Activated CD8-positive, alpha-beta T cell treated with anti-CD3 and anti-CD28 coated beads, Interleukin-2, amount 10 ng/mL, durations not matched to agents 7 days and 5 days (primary cell): ENCODE results near the gene SEC24C. TPM values are rescaled to one million over a fixed set of nuclear protein-coding genes. Genes with fewer than 3 reads are reported as not detected.

ENCODE experiments used
- ATAC-seq: fragments of 150-1000 bp; cut with Tn5 transposase; one replicate; pipeline ENCODE4 v1.10.0; 2021; ENCODE audit warnings: moderate library complexity
- CTCF ChIA-PET: fragments of 350-600 bp; sonication (Branson Sonifier 250); formaldehyde crosslinking; loops from one replicate; lab custom pipeline; 2021; ENCODE audit warnings: antibody characterized with exemption; lab: Charles Lee
- POLR2A ChIA-PET: fragments of 350-600 bp; sonication (Branson Sonifier 250); formaldehyde crosslinking; loops from one replicate; lab custom pipeline; 2021; ENCODE audit warnings: antibody characterized with exemption; lab: Charles Lee
- DNase-seq: peaks from one replicate; pipeline ENCODE4 v3.0.0-alpha.2; 2020
- H3K27ac Mint-ChIP-seq: one replicate; pipeline ENCODE4 v1.8.0; 2021; ENCODE audit warnings: mild to moderate bottlenecking, mixed read lengths
- H3K27me3 Mint-ChIP-seq: one replicate; pipeline ENCODE4 v1.8.0; 2021; ENCODE audit warnings: low read depth, mixed read lengths
- H3K36me3 Mint-ChIP-seq: one replicate; pipeline ENCODE4 v1.8.0; 2021; ENCODE audit warnings: low read depth, mixed read lengths
- H3K4me1 Mint-ChIP-seq: one replicate; pipeline ENCODE4 v1.8.0; 2021; ENCODE audit warnings: low read depth, mixed read lengths
- H3K4me3 Mint-ChIP-seq: one replicate; pipeline ENCODE4 v1.8.0; 2021; ENCODE audit warnings: mild to moderate bottlenecking, mixed read lengths
- H3K9me3 Mint-ChIP-seq: one replicate; pipeline ENCODE4 v1.8.0; 2022; ENCODE audit warnings: mixed read lengths; ENCODE audit not compliant: insufficient read depth
- total RNA-seq, 2 experiments: library from RNA; stranded (reverse); gene quantifications; one replicate each; pipeline ENCODE4 v1.2.3, GENCODE V29; 2021

SEC24C gene
- total RNA-seq, 2 experiments from 2014 or later: 88.9 to 94.6 TPM

DNA sequence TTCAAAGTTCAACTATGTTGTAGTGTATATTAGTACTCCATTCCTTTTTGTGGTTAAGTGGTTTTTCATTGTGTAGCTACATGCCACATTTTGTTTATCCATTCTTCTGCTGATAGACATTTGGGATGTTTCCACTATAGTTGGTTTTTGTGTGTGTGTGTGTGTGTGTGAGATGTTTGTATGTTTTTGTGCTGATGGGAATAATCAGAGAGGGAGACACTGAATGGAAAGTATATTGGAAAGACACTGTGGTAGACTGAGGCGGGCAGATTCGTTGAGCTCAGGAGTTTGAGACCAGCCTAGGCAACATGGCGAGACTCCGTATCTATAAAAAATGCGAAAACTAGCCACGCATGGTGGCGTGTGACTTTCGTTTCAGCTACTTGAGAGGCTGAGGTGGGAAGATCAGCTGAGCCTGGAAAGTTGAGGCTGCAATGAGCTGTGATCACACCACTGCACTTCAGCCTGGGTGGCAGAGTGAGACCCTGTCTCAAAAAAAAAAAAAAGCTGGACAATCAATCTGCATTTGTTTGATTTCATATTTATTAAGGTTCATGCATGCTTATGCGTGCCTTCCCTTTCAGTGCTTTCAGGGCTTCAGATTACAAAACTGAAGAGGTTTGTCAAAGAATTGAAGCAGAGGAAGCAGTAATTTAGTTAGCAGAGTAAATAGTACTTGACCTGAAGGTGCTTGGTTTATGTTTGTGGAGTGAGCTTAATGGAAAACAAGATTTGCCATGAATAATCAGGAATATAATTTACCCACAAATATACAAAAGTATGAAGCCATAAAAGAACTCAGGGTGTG, 14.7 kb downstream of the SEC24C start:
- Mint-ChIP-seq H3K4me1 (peaks cover 46% of the 10 kb centered on the region), H3K4me3 (peak overlapping the region; percentile 48), H3K27me3 (no peaks in the 10 kb centered on the region), H3K36me3 (peaks cover 63% of the 10 kb centered on the region), H3K27ac (peak overlapping the region; percentile 91), H3K9me3 (no peaks in the 10 kb centered on the region)
- DNase-seq (no peak), ATAC-seq (peak; percentile 10)
- ChIA-PET CTCF (interaction anchor here (1.3 to 3.4 kb wide), 5 partner anchors 10 to 15 kb away, joined by 4 to 27 read pairs (median 6); partner anchors contain the start of gene SEC24C), POLR2A (interaction anchor here (0.6 to 3.8 kb wide), 8 partner anchors 13 to 1244 kb away, joined by 3 to 23 read pairs (median 4); partner anchors contain the start of genes CHCHD1 and SEC24C)

DNA sequence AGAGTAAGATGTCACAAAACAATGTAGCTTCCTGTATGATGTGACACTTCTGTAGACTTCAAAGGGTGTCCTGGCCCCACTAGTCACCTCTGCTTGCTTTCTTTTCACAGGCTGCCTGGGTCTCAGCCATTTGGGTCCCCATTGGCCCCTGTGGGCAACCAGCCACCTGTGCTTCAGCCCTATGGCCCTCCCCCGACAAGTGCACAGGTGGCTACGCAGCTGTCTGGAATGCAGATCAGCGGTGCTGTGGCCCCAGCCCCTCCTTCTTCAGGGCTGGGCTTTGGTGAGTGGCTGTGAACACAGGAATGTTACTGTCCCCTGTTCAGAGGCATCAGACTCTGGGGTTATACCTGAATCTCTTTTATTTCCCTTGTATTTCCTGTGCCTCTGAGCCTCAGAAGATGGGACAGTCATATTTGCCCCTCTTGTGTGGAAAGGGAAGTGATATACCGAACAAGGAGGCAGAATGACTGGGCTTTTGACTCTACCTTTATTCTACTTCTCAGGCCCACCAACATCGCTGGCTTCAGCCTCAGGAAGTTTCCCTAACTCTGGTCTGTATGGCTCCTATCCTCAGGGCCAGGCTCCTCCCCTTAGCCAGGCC, 15.4 kb downstream of the SEC24C start:
- peaks cover 64% of the 10 kb centered on the region for H3K36me3 Mint-ChIP-seq
- peak; percentile 87 for ATAC-seq
- CTCF ChIA-PET: interaction anchor here (1.3 to 3.4 kb wide), 5 partner anchors 9 to 16 kb away, joined by 4 to 27 read pairs (median 6); partner anchors contain the start of gene SEC24C

DNA sequence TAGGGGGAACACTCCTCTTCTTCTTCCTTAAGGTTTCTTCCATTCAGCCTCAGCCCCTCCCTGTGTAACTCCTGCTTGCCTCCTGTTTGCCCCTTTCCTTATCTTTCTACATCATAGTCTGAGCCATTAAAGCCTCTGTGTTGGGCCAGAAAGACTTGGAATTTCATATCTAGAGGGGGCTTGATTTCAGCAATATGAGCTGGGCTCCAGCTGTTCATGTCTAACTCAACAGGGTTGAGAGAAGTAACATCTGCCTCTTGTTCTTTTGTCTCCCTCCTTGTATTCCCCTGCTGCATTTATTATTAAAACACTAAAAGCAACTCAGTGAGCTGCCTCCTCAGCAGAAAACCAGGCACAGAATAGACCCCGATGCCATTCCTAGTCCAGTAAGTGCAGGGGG, 17.6 kb downstream of the SEC24C start:
- CTCF ChIA-PET: interaction anchor here (1.5 to 2.0 kb wide), 2 partner anchors 11 to 19 kb away, joined by 3 to 12 read pairs; a partner anchor contains a TSS
- Mint-ChIP-seq H3K36me3 (peaks cover 75% of the 10 kb centered on the region), H3K27me3 (no peaks in the 10 kb centered on the region), H3K4me1 (peaks cover 48% of the 10 kb centered on the region), H3K4me3 (no peak overlapping the region), H3K27ac (no peak overlapping the region), H3K9me3 (no peaks in the 10 kb centered on the region)
- ATAC-seq (no peak), DNase-seq (no peak)
- POLR2A ChIA-PET: interaction anchor here (2.3 kb wide), 1 partner anchor 10 kb away, joined by 14 read pairs; a partner anchor contains a TSS

More for the DNA sequence above, 15.4 kb downstream of the SEC24C start:
- Mint-ChIP-seq H3K27me3 (no peaks in the 10 kb centered on the region), H3K4me1 (peaks cover 46% of the 10 kb centered on the region), H3K4me3 (peak overlapping the region; percentile 35), H3K9me3 (no peaks in the 10 kb centered on the region), H3K27ac (peak overlapping the region; percentile 91)
- POLR2A ChIA-PET: interaction anchor here (0.9 to 3.8 kb wide), 6 partner anchors 12 to 51 kb away, joined by 3 to 23 read pairs (median 7); partner anchors contain the start of genes CHCHD1 and SEC24C
- DNase-seq: peak; percentile 68

DNA sequence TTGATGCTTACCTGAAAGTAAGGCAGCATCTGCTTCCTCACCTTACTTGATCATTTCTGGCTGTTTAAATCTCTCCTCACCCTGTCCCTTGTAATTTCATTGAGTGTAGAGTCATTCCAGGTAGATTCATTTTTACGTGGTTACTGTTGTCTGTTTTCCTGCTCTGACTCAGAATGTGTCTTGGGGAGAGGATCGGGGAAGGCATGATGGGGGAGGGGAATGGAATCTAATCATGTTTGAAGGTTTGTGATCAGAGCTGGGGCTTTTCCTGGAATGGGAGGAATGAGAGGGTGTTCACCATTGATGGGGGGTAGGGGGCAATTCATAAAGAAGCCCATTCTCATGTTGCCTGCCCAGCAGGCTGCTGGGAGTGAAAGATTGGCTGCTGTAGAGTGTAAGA, 18.7 kb downstream of the SEC24C start:
- DNase-seq (no peak), ATAC-seq (no peak)
- peak overlapping the region; percentile 72 for H3K27ac Mint-ChIP-seq
- POLR2A ChIA-PET: interaction anchor here (2.3 kb wide), 1 partner anchor 9 kb away, joined by 14 read pairs; a partner anchor contains a TSS
- CTCF ChIA-PET: interaction anchor here (1.5 to 2.0 kb wide), 2 partner anchors 10 to 18 kb away, joined by 3 to 12 read pairs; a partner anchor contains a TSS
- no peaks in the 10 kb centered on the region for H3K9me3 Mint-ChIP-seq
- no peaks in the 10 kb centered on the region for H3K27me3 Mint-ChIP-seq
- peaks cover 49% of the 10 kb centered on the region for H3K4me1 Mint-ChIP-seq
- H3K4me3 Mint-ChIP-seq: no peak overlapping the region
- H3K36me3 Mint-ChIP-seq: peaks cover 77% of the 10 kb centered on the region

DNA sequence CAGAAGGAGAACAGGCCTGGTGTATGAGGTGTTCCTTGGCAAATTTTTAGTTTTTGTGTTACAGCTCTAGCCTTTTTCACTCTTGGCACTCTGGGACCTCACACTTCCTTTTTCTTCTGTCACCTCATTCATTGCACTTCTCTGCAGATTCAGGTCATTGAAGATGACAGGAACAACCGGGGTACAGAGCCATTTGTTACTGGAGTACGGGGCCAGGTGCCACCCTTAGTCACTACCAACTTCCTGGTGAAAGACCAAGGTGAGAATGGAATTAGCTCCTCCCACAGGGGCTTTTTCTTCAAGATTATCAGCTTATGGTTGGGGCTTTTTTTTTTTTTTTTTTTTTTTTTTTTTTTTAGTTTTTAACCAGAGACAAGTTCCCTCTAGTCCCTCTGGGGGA, 19.2 kb downstream of the SEC24C start:
- H3K4me3 Mint-ChIP-seq: no peak overlapping the region
- H3K9me3 Mint-ChIP-seq: no peaks in the 10 kb centered on the region
- no peak for ATAC-seq
- H3K27ac Mint-ChIP-seq: no peak overlapping the region
- no peak for DNase-seq
- H3K36me3 Mint-ChIP-seq: peaks cover 79% of the 10 kb centered on the region
- CTCF ChIA-PET: interaction anchor here (1.5 to 2.0 kb wide), 2 partner anchors 9 to 18 kb away, joined by 3 to 12 read pairs; a partner anchor contains a TSS
- POLR2A ChIA-PET: interaction anchor here (1.0 to 2.3 kb wide), 2 partner anchors 9 to 20 kb away, joined by 3 to 14 read pairs; partner anchors contain the start of gene SEC24C
- peaks cover 46% of the 10 kb centered on the region for H3K4me1 Mint-ChIP-seq
- H3K27me3 Mint-ChIP-seq: no peaks in the 10 kb centered on the region

DNA sequence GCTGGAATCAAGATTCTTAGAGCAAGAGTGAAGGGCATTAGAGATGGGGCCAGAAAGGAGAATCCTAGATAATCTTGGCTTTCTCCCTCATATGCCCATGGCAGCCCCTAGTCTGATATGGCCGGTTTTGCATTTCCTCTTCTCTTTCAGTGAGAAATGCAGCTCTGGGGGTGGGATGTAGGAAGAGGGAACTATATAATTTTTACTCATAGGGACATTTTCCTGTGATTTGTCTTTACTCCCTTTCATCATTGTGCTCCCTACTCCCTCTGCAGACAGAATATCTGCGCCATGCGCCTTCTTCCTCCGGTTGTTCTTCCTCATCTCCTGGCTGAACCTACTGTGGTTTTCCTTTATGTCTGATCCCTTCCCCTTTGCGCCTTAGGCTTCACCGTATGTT, 20.9 kb downstream of the SEC24C start:
- DNase-seq: no peak
- no peak for ATAC-seq
- CTCF ChIA-PET: interaction anchor here (0.6 to 9.7 kb wide), 4 partner anchors 10 to 129 kb away, joined by 3 to 101 read pairs (median 4); partner anchors contain the start of genes CHCHD1 and ZSWIM8
- no peaks in the 10 kb centered on the region for H3K9me3 Mint-ChIP-seq
- peaks cover 84% of the 10 kb centered on the region for H3K36me3 Mint-ChIP-seq
- no peak overlapping the region for H3K27ac Mint-ChIP-seq
- peaks cover 45% of the 10 kb centered on the region for H3K4me1 Mint-ChIP-seq
- POLR2A ChIA-PET: no interaction called here
- no peak overlapping the region for H3K4me3 Mint-ChIP-seq
- H3K27me3 Mint-ChIP-seq: no peaks in the 10 kb centered on the region

DNA sequence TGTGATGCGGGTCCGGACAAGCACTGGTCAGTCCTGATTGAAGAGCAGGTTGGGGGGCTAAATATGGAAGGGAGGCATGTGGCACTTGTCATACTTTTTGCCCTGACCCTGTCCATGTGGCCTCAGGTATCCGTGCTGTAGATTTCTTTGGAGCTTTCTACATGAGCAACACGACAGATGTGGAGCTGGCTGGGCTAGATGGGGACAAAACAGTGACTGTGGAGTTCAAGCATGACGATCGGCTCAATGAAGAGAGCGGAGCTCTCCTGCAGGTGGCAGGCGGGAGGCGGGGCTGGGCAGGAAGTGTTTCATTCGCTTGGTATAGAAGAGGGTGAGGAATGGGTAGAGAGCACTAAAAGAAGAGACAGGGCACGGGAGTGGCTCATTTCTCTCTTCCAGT, 24.7 kb downstream of the SEC24C start:
- H3K4me3 Mint-ChIP-seq: no peak overlapping the region
- peak; percentile 10 for ATAC-seq
- peak; percentile 74 for DNase-seq
- no peaks in the 10 kb centered on the region for H3K27me3 Mint-ChIP-seq
- ChIA-PET CTCF (interaction anchor here (0.7 to 9.7 kb wide), 6 partner anchors 10 to 172 kb away, joined by 3 to 101 read pairs (median 6); partner anchors contain the start of genes CHCHD1, SEC24C and ZSWIM8), POLR2A (interaction anchor here (0.7 to 3.1 kb wide), 3 partner anchors 12 to 42 kb away, joined by 3 to 16 read pairs (median 3); partner anchors contain the start of gene CHCHD1)
- peak overlapping the region; percentile 76 for H3K27ac Mint-ChIP-seq
- H3K9me3 Mint-ChIP-seq: no peaks in the 10 kb centered on the region
- H3K36me3 Mint-ChIP-seq: peaks cover 80% of the 10 kb centered on the region
- H3K4me1 Mint-ChIP-seq: peaks cover 53% of the 10 kb centered on the region

DNA sequence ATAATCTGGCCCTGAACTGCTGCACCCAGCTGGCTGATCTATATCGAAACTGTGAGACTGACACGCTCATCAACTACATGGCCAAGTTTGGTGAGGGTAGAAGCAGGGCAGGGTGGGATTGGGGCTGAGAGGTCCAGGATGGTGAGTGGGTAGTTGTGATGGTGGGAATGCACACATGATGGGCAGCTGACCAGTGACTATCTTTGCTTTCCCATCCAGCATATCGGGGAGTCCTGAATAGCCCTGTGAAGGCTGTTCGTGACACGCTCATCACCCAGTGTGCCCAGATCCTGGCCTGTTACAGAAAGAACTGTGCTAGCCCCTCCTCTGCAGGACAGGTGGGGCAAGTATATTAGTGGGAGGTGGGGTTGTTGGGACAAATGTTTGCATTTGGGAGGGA, 25.2 kb downstream of the SEC24C start:
- no peaks in the 10 kb centered on the region for H3K27me3 Mint-ChIP-seq
- H3K36me3 Mint-ChIP-seq: peaks cover 82% of the 10 kb centered on the region
- peaks cover 55% of the 10 kb centered on the region for H3K4me1 Mint-ChIP-seq
- H3K4me3 Mint-ChIP-seq: no peak overlapping the region
- CTCF ChIA-PET: interaction anchor here (1.0 to 9.7 kb wide), 6 partner anchors 10 to 171 kb away, joined by 3 to 101 read pairs (median 6); partner anchors contain the start of genes CHCHD1 and ZSWIM8
- POLR2A ChIA-PET: interaction anchor here (1.3 to 3.1 kb wide), 2 partner anchors 12 to 35 kb away, joined by 4 to 16 read pairs; partner anchors contain the start of gene CHCHD1
- H3K9me3 Mint-ChIP-seq: no peaks in the 10 kb centered on the region
- DNase-seq: no peak
- peak overlapping the region; percentile 76 for H3K27ac Mint-ChIP-seq
- no peak for ATAC-seq

DNA sequence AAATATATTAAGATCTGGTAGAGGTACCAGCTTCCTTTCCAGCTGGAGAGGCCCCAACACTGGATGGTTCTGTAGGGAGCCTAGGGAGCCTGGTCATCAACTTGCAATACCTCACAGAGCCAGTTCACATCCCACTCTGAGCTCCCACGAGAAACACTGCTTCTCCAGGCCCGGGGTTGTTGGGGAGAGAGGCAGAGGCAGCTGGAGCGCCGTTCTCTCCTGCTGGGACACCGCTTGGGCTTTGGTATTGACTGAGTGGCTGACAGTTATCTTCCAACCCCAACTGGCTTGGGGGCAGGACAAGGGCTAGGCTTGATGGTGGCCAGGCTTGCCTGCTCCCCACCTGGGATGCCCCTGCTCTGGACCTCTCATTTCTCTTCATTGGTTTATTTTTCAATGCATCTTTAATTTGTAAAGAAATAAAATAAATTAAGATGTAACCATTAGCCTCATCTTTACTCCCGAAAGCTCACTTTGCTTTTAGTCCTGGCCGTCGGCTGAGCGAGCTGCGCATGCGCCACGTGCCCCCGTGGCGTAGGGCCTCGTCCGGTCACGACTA, 27.6 kb downstream of the SEC24C start:
- ChIA-PET CTCF (interaction anchor here (0.8 to 9.7 kb wide), 16 partner anchors 9 to 168 kb away, joined by 3 to 101 read pairs (median 4); partner anchors contain the start of genes CHCHD1, SEC24C and ZSWIM8), POLR2A (interaction anchor here (0.6 to 4.0 kb wide), 14 partner anchors 9 to 311 kb away, joined by 3 to 49 read pairs (median 10); partner anchors contain the start of genes CHCHD1 and ZSWIM8)
- Mint-ChIP-seq H3K9me3 (no peaks in the 10 kb centered on the region), H3K4me3 (peak overlapping the region; percentile 94), H3K4me1 (peaks cover 61% of the 10 kb centered on the region), H3K36me3 (peaks cover 75% of the 10 kb centered on the region), H3K27me3 (no peaks in the 10 kb centered on the region), H3K27ac (peak overlapping the region; percentile 95)
- peak; percentile 84 for DNase-seq
- peak; percentile 62 for ATAC-seq

DNA sequence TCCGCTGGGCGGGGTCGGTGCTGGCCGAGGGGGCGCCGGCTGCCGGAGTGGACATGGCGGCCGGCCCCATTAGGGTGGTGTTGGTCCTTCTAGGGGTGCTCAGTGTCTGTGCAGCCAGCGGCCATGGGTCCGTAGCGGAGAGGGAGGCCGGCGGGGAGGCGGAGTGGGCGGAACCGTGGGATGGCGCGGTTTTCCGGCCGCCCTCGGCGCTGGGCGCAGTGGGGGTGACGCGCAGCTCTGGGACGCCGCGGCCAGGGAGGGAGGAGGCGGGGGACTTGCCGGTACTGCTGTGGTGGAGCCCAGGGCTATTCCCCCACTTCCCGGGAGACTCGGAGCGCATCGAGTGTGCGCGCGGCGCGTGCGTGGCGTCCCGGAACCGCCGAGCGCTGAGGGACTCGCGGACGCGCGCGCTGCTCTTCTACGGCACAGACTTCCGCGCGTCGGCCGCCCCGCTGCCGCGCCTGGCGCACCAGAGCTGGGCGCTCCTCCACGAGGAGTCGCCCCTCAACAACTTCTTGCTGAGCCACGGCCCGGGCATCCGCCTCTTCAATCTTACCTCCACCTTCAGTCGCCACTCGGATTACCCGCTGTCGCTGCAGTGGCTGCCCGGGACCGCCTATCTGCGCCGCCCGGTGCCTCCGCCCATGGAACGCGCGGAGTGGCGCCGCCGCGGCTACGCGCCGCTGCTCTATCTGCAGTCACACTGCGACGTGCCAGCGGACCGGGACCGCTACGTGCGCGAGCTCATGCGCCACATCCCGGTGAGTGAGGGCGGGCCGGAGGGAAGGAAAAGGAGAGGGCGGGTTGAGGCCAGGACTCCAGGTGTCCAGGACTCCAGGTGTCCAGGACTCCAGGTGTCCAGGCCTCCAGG, 28.3 kb downstream of the SEC24C start:
- CTCF ChIA-PET: interaction anchor here (0.9 to 9.7 kb wide), 13 partner anchors 10 to 107 kb away, joined by 3 to 101 read pairs (median 4); partner anchors contain the start of genes CHCHD1, SEC24C and ZSWIM8
- Mint-ChIP-seq H3K9me3 (no peaks in the 10 kb centered on the region), H3K4me3 (peak overlapping the region; percentile 94), H3K27me3 (no peaks in the 10 kb centered on the region), H3K4me1 (peaks cover 64% of the 10 kb centered on the region), H3K27ac (peak overlapping the region; percentile 95), H3K36me3 (peaks cover 79% of the 10 kb centered on the region)
- peak; percentile 87 for DNase-seq
- peak; percentile 77 for ATAC-seq
- POLR2A ChIA-PET: interaction anchor here (0.6 to 4.0 kb wide), 19 partner anchors 10 to 525 kb away, joined by 3 to 49 read pairs (median 4); partner anchors contain the start of genes CHCHD1, DNAJC9 and ZSWIM8
